ENCODE measurements around the gene DNAL1. TPM values are rescaled to one million over a fixed set of nuclear protein-coding genes. Genes with fewer than 3 reads are reported as not detected.

DNAL1 gene
- polyA plus RNA-seq, 1 of the 3 experiments (the other 2 are of a cell fraction), result 2.6 TPM

DNA sequence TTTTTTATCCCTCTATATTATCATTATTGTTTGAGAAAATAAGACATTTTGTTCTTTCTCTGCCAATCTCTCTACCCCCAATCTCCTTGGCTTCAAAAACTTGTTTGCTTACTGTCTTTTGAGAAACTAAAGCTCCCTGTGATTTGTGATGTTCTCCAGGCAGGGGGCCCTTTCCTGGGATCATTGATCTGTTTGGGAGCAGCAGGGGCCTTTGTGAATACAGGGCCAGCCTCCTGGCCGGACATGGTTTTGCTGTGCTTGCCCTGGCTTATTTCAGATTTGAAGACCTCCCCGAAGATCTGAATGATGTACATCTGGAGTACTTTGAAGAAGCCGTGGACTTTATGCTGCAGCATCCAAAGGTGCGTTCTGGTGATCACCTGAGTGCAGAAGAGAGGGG, 28.0 kb upstream of the DNAL1 start:
- Histone ChIP-seq H3K36me3 (replicated peaks in 1 of 2; ENCODE audit: control insufficient read depth in 1 of 2, insufficient read depth in 2 of 2, low read length in 1 of 2) (no peaks in the 10 kb centered on the region), H3K79me2 (ENCODE audit: insufficient read depth) (no peaks in the 10 kb centered on the region), H3K27ac (ENCODE audit: low read depth in 2 of 2, low read length in 1 of 2) (no peak overlapping the region), H3K9me3 (no peaks in the 10 kb centered on the region), H3K4me2 (no peak overlapping the region), H3F3A (replicated peaks; ENCODE audit: insufficient read depth) (peaks cover 11% of the 10 kb centered on the region), H3K4me1 (ENCODE audit: control insufficient read depth in 1 of 2, insufficient read depth in 2 of 2, low read depth in 1 of 2, low read length in 1 of 2) (no peaks in the 10 kb centered on the region), H4K20me1 (ENCODE audit: insufficient read depth) (no peaks in the 10 kb centered on the region), H2AFZ (ENCODE audit: low read depth) (no peak overlapping the region), H3K9ac (no peak overlapping the region), H3K4me3 (ENCODE audit: low read depth in 2 of 2, low read length in 1 of 2) (no peak overlapping the region), H3K27me3 (ENCODE audit: insufficient read depth) (no peaks in the 10 kb centered on the region), H3K9me2 (no peaks in the 10 kb centered on the region)
- DNase-seq, result no peak
- ChIA-PET CTCF (no interaction called here), POLR2A (no interaction called here)
- no peak for TF ChIP-seq JUND (IDR thresholded peaks at IDR 0.05)
- TF ChIP-seq FOXJ3 (CRISPR knock-in tag; IDR thresholded peaks at IDR 0.05), result no peak
- no peak for TF ChIP-seq EZH2phosphoT487 (IDR thresholded peaks at IDR 0.05; ENCODE audit: borderline replicate concordance, low read depth)
- no peak for TF ChIP-seq RCOR1 (IDR thresholded peaks at IDR 0.05; ENCODE audit: low read length)
- TF ChIP-seq ZBTB33 (IDR thresholded peaks at IDR 0.05; ENCODE audit: borderline replicate concordance, low read depth), result no peak
- TF ChIP-seq, protein P1, sequence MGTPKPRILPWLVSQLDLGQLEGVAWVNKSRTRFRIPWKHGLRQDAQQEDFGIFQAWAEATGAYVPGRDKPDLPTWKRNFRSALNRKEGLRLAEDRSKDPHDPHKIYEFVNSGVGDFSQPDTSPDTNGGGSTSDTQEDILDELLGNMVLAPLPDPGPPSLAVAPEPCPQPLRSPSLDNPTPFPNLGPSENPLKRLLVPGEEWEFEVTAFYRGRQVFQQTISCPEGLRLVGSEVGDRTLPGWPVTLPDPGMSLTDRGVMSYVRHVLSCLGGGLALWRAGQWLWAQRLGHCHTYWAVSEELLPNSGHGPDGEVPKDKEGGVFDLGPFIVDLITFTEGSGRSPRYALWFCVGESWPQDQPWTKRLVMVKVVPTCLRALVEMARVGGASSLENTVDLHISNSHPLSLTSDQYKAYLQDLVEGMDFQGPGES (IDR thresholded peaks at IDR 0.05; ENCODE audit: low read depth, low read length), result no peak
- no peak for TF ChIP-seq USF1 (IDR thresholded peaks at IDR 0.05; ENCODE audit: borderline replicate concordance, low read depth)
- TF ChIP-seq SMC3 (IDR thresholded peaks at IDR 0.05; ENCODE audit: low read depth, low read length), result no peak
- TF ChIP-seq NFIC (IDR thresholded peaks at IDR 0.05; ENCODE audit: borderline replicate concordance), result no peak
- TF ChIP-seq CHD2 (IDR thresholded peaks at IDR 0.05; ENCODE audit: low read length, partially characterized antibody), result no peak
- no peak for TF ChIP-seq MAX (IDR thresholded peaks at IDR 0.05; ENCODE audit: low read depth)
- TF ChIP-seq TEAD4 (IDR thresholded peaks at IDR 0.05; ENCODE audit: borderline replicate concordance, insufficient read depth), result no peak
- no peak for TF ChIP-seq TAF1 (IDR thresholded peaks at IDR 0.05; ENCODE audit: borderline replicate concordance, low read depth, low read length)
- no peak for TF ChIP-seq FOSL2 (IDR thresholded peaks at IDR 0.05; ENCODE audit: borderline replicate concordance, low read depth)
- TF ChIP-seq REST (IDR thresholded peaks at IDR 0.05; ENCODE audit: low read depth, low read length), result no peak
- TF ChIP-seq RAD21 (IDR thresholded peaks at IDR 0.05; ENCODE audit: low read length), result no peak
- no peak for TF ChIP-seq RXRA (IDR thresholded peaks at IDR 0.05; ENCODE audit: borderline replicate concordance, low read depth)
- 49% methylated on average over 4 of the region's 4 CpGs for WGBS (ENCODE audit: low lambda C conversion rate)
